Uterus (tissue), 2 donors: Measurements from ENCODE around the gene ZDHHC11.
"Not testable (repeated sequence)": the region's sequence is repeated elsewhere in the genome, so short reads cannot be mapped to it uniquely, and the experiment has no call there.

ENCODE experiments used
- CTCF ChIP-seq, 4 experiments: fragments of 200-600 bp in 2 of 4; fragments of 450-650 bp in 2 of 4; sonication (generic) in 2 of 4; IDR thresholded peaks; one replicate each; pipeline ENCODE4 v1.5.1; 2016 to 2019; ENCODE audit warnings: antibody characterized with exemption in 4 of 4, mild to moderate bottlenecking in 2 of 4, moderate library complexity in 1 of 4
- POLR2A ChIP-seq, 2 donors: fragments of 450-650 bp; IDR thresholded peaks; one replicate each; pipeline ENCODE4 v1.6.1; 2016; ENCODE audit warnings: antibody characterized with exemption in 2 of 2, mild to moderate bottlenecking in 1 of 2, moderate library complexity in 1 of 2

GRCh38 chr5:813575-813974, 37.2 kb downstream of the ZDHHC11 start:
- not testable (repeated sequence) for TF ChIP-seq CTCF, POLR2A (IDR thresholded peaks at IDR 0.05)
